ENCODE results near the gene SGCD. TPM values are rescaled to one million over a fixed set of nuclear protein-coding genes. Genes with fewer than 3 reads are reported as not detected.
"Not testable (repeated sequence)": the region's sequence is repeated elsewhere in the genome, so short reads cannot be mapped to it uniquely, and the experiment has no call there.

The SGCD gene
- total RNA-seq, 1 donor from 2014 or later, result 1.4 TPM

DNA sequence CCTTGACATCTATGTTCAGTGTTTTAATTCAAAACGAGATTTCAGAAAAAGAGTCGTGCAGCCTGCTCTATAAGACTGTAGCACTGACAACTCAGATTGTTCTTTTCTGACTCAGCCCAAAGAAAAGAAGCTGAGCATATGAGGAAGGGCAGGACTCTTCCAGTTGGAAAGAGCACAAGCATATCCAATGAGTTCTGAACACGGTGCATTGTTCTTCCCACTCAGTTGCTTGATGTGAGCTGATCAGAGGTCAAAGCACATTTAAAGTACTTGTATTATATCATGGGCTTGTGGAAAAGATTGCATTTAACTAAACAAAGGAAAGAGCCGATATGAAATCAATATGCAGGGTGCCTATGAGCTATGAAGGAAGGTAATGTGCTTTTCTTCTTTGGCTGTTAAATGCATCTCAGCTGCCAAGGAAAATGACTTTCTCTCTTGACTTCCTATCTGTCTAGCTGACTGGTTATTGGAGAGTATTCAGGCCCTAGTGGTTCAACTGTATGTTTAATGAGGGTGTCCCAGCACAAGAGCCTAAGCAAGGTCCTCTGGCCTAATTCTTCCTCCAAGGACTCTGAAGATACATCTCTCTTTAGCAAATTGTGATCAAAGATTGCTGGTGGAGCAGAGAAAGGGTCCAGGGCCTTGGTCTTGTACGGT lies 296.5 kb downstream of the SGCD start:
- DNase-seq (ENCODE audit: low read depth in 2 of 2), result no peak

DNA sequence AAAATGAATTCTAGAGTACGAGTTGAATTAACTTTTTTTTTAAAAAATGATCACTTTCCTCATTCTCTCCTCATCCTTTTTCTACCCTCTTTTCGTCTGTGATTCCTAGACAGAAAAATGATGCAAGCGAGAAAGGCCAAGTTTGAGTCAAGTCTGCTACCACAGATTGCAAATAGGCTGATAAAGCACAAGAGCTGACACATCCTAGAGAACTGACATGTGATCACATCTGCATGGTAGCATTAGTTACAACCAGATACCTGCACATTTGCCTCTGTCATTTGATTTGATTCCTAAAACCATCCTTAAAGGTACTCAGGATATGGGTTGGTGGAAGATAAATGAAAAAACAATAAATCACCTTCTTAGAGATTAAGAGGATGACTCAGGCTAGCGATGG lies 297.7 kb downstream of the SGCD start:
- DNase-seq (ENCODE audit: low read depth in 2 of 2), result no peak

- no peak for DNase-seq (ENCODE audit: low read depth in 2 of 2)
Measured at GRCh38 chr5:156628421-156628820, 301.5 kb downstream of the SGCD start.

- DNase-seq (ENCODE audit: low read depth in 2 of 2), result no peak
Measured at GRCh38 chr5:156631005-156631404, 304.0 kb downstream of the SGCD start.

- no peak for DNase-seq (ENCODE audit: low read depth in 2 of 2)
Measured at GRCh38 chr5:156634301-156634700, 307.3 kb downstream of the SGCD start.

DNA sequence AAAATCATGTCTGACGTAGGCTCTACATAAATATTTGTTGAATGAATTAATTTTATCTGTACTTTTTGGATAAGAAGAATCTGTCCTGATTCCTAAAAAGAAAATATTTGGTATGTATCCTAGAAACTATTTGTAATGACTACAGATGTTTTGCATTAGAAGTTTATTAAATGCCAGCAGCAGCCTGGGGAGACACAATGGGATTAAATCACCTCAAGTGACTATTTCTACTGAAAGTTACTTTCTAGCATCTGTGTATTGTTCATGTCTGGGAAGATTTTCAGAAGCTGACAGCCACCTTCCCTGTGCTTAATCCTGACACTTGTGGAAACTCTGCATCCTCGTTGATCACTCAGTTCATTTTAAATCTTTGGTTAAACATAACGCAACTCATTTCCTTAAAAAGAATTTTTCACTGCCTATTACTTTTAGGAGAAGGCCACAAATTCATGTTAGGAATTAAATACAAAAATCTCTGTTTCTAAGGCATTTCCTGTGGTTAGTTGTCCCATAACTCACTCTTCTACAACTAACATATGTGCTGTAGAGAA lies 313.8 kb downstream of the SGCD start:
- DNase-seq (ENCODE audit: low read depth in 2 of 2), result no peak

GRCh38 chr5:156641686-156642085 lies 314.7 kb downstream of the SGCD start:
- no peak for DNase-seq (ENCODE audit: low read depth in 2 of 2)

- DNase-seq (ENCODE audit: low read depth in 2 of 2), result no peak
Measured at GRCh38 chr5:156647034-156647451, 320.1 kb downstream of the SGCD start.

DNA sequence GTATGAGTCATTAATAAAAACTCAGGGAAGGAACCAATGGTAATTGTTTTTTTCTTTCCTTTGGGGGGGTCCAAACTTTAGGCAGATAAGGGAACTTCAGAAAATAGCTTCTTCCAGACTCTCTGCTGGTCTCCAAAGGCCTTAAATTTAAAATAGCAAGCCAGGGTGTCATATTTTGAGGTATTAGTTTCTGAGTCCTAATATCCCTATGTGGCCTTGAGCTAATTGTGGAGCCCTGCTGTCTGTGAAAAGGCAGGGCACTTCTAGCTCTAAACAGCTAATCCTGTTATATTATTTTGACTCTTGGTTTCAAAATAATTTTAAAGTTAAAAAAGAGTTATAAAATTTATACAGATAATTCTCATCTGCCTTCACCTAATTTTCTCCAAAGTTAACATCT lies 327.5 kb downstream of the SGCD start:
- DNase-seq (ENCODE audit: low read depth in 2 of 2), result no peak

- DNase-seq (ENCODE audit: low read depth in 2 of 2), result no peak
Measured at GRCh38 chr5:156655732-156656131, 328.8 kb downstream of the SGCD start.

- not testable (repeated sequence) for DNase-seq (ENCODE audit: low read depth in 2 of 2)
Measured at GRCh38 chr5:156664832-156665231, 337.9 kb downstream of the SGCD start.

DNA sequence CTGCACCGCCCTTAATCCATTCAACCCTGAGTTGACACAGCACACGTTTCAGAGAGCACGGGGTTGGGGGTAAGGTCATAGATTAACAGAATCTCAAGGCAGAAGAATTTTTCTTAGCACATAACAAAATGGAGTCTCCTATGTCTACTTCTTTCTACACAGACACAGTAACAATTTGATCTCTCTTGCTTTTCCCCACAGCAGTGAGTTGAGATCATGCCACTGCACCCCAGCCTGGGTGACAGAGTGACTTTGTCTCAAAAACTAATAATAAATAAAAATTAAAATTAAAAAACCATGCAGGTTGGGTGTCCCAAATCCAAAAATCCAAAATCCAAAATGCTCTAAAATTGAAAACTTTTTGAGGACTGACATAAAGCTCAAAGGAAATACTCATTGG lies 339.7 kb downstream of the SGCD start:
- DNase-seq (ENCODE audit: low read depth in 2 of 2), result not testable (repeated sequence)

GRCh38 chr5:156667616-156668015 lies 340.7 kb downstream of the SGCD start:
- no peak for DNase-seq (ENCODE audit: low read depth in 2 of 2)

DNA sequence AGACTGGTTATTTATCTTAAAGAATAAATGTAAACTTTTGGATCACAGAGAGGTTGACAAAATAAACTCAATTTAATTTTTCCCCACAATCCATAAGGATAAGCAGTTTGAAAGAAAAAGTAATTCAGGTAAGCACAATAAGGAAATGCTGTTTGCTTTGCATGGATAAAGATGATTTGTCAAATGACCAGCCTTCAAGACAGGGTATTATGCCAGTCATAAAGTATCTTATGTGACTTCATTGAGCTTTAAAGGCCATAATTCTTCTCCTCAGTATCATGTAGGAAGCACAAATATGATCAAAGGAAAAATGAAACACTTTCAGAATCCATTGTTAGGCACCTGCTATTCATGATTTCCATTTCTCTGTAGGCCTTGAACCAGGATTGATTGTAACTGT lies 342.5 kb downstream of the SGCD start:
- DNase-seq (ENCODE audit: low read depth in 2 of 2), result no peak

DNA sequence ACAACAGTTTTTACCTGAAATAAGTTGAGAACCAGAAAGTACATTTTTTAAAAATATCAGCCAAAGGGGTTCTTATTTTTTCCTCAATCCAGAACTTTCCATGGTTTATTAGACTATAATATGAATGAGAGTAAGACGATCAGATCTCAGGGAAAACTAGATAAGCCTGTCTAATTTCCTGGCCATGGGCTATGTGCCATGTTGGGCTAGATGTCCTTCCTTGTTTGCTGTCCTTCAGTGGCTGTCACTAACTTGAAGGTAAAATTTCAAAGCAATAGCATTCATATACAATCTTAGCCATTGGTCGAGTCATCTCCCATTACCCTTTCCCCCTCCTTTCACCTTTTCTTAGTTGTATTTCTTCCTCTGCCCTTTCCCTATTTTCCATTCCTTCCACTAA lies 343.7 kb downstream of the SGCD start:
- DNase-seq (ENCODE audit: low read depth in 2 of 2), result no peak

- no peak for DNase-seq (ENCODE audit: low read depth in 2 of 2)
Measured at GRCh38 chr5:156675395-156675794, 348.4 kb downstream of the SGCD start.

GRCh38 chr5:156677963-156678362 lies 351.0 kb downstream of the SGCD start:
- no peak for DNase-seq (ENCODE audit: low read depth in 2 of 2)

DNA sequence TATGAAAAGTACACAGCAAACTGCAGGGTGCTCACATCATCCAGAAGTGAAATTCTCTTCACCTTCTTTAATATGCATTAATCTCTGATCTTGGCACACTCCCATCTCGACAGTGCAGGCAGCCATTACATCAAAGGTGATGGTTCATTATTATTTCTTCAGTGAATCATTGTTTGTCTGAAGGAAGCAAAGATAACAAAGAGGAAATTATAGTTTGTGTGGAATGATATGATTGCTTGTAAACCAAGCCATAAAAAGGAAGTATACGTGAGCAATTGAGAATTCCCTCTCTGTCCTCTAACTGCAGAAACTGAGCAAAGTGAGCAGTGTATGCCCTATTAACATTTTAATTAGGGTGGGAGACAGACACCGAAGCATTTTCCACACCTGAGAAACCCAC lies 351.5 kb downstream of the SGCD start:
- no peak for DNase-seq (ENCODE audit: low read depth in 2 of 2)

DNA sequence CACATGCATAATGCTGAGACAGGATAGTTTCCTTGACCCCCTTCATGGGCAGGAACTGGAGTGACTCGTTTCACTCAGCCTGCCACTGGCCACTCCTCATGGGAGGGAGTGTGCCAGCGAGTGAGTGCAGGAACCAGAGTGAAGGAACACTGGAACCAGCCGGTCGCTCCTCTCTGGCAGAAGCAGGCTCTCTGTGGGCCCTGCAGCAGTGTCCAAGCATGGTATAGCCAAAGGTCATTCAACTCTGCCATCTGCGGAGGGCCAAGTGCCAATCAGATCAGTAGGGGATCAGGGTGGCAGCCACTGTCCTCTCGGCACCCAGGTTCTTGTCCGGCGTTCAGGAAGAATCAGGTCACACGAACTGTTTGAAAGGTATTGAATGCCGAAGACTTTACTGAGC lies 353.9 kb downstream of the SGCD start:
- DNase-seq (ENCODE audit: low read depth in 2 of 2), result no peak

- DNase-seq (ENCODE audit: low read depth in 2 of 2), result no peak
Measured at GRCh38 chr5:156681265-156681664, 354.3 kb downstream of the SGCD start.

DNA sequence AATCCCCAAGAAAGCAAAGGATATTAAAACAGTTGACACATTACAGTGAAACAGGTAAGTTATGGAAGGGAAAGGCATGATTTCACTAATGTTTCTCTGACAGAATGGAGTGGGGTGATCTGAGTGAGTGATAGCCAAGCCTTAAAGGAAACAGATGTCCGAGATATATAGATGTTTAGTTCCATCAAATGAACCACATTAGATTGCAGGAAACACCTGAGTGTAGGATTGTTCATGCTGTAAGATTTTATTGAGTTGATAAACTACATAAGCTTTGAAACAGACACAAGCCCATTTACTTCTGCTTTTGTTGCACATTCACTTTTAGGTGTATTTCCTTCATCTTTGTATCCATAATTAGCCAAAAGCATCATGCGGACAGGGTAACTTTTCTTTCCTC lies 356.0 kb downstream of the SGCD start:
- DNase-seq (ENCODE audit: low read depth in 2 of 2), result no peak

GRCh38 chr5:156683509-156683908 lies 356.5 kb downstream of the SGCD start:
- no peak for DNase-seq (ENCODE audit: low read depth in 2 of 2)

GRCh38 chr5:156684216-156684615 lies 357.3 kb downstream of the SGCD start:
- no peak for DNase-seq (ENCODE audit: low read depth in 2 of 2)

GRCh38 chr5:156685481-156685880 lies 358.5 kb downstream of the SGCD start:
- no peak for DNase-seq (ENCODE audit: low read depth in 2 of 2)

Measured in lung microvascular endothelial cell (primary cell).